ENCODE data around the gene SPN.

DNA sequence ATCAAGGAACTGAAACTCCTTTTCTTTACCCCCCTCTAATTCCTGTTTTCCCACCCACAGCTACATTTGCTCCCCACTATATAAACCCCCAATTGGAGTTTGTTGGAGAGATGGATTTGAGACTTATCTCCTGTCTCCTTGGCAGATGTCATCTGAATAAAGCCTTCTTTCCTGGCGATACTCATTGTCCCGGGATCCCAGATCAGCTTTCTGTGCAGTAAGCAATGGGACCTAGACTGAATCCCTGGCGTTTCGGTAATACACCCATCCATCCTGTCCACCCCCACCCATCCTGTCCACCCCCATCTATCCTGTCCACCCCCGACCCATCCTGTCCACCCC lies 38.1 kb downstream of the SPN start:
- TF ChIP-seq, protein P1, sequence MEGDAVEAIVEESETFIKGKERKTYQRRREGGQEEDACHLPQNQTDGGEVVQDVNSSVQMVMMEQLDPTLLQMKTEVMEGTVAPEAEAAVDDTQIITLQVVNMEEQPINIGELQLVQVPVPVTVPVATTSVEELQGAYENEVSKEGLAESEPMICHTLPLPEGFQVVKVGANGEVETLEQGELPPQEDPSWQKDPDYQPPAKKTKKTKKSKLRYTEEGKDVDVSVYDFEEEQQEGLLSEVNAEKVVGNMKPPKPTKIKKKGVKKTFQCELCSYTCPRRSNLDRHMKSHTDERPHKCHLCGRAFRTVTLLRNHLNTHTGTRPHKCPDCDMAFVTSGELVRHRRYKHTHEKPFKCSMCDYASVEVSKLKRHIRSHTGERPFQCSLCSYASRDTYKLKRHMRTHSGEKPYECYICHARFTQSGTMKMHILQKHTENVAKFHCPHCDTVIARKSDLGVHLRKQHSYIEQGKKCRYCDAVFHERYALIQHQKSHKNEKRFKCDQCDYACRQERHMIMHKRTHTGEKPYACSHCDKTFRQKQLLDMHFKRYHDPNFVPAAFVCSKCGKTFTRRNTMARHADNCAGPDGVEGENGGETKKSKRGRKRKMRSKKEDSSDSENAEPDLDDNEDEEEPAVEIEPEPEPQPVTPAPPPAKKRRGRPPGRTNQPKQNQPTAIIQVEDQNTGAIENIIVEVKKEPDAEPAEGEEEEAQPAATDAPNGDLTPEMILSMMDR (IDR thresholded peaks at IDR 0.05): no peak
- TF ChIP-seq POLR2AphosphoS5 (IDR thresholded peaks at IDR 0.05): no peak
- TF ChIP-seq POLR2A (IDR thresholded peaks at IDR 0.05): no peak
